GM12874 (cell line): ENCODE results near the gene ORAI3.

ENCODE experiments used
- TF ChIP-seq, protein P1 (sequence below): IDR thresholded peaks from 2 replicates; pipeline ENCODE4 v1.5.1; 2011; ENCODE audit warnings: low read depth, mild to moderate bottlenecking, control low read depth, low read length, moderate library complexity; ENCODE audit not compliant: insufficient read depth

The ORAI3 gene

DNA sequence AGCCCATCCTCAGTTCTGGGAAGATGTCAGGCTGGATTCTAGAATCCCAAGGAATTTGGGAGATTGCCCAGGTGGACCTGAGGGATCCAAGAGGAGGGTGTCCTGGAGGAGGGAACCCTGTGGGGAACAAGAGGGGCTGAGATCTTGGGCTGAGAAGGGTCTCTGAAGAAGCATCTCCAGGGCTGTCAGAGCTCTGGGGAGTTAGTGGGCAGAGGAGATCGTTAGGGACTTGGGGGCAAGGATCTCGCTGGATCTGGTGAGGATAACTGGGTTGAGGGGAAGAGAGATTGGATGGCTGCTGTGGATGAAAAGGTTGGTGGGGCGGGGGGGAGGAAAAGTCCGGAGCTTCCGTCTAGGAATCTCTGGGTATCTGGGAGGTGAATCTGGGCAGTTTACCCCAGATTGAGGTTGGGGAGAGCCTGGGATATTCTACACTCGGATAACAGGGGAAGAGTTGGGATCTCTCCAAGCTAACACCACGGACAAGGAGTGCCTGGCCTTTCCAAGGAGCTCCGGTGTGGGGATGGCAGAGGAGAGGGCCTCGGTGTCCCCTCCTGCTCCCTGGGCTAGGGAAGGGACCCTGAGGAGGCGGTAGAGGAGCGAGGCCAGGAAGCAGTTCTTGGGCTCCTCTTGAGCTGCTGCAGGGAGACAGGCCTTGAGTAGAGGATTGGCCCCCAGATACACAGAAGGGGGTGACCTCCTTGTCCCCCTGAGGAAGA is 23.8 kb upstream of the ORAI3 start:
- TF ChIP-seq, protein P1, sequence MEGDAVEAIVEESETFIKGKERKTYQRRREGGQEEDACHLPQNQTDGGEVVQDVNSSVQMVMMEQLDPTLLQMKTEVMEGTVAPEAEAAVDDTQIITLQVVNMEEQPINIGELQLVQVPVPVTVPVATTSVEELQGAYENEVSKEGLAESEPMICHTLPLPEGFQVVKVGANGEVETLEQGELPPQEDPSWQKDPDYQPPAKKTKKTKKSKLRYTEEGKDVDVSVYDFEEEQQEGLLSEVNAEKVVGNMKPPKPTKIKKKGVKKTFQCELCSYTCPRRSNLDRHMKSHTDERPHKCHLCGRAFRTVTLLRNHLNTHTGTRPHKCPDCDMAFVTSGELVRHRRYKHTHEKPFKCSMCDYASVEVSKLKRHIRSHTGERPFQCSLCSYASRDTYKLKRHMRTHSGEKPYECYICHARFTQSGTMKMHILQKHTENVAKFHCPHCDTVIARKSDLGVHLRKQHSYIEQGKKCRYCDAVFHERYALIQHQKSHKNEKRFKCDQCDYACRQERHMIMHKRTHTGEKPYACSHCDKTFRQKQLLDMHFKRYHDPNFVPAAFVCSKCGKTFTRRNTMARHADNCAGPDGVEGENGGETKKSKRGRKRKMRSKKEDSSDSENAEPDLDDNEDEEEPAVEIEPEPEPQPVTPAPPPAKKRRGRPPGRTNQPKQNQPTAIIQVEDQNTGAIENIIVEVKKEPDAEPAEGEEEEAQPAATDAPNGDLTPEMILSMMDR, result no peak

DNA sequence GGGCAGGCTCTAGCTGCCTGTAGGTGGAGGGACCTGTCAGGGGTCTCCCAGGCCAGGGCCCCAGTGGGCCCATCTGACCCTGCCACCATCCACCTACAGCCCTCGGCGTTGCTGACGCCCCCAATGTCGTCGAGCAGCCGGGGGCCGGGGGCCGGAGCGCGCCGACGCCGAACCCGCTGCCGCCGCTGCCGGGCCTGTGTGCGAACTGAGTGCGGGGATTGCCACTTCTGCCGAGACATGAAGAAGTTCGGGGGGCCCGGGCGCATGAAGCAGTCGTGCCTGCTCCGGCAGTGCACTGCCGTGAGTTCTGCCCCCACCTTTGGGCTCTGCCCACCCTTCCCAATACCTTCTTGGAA is 23.3 kb upstream of the ORAI3 start:
- TF ChIP-seq, protein P1, result no peak

DNA sequence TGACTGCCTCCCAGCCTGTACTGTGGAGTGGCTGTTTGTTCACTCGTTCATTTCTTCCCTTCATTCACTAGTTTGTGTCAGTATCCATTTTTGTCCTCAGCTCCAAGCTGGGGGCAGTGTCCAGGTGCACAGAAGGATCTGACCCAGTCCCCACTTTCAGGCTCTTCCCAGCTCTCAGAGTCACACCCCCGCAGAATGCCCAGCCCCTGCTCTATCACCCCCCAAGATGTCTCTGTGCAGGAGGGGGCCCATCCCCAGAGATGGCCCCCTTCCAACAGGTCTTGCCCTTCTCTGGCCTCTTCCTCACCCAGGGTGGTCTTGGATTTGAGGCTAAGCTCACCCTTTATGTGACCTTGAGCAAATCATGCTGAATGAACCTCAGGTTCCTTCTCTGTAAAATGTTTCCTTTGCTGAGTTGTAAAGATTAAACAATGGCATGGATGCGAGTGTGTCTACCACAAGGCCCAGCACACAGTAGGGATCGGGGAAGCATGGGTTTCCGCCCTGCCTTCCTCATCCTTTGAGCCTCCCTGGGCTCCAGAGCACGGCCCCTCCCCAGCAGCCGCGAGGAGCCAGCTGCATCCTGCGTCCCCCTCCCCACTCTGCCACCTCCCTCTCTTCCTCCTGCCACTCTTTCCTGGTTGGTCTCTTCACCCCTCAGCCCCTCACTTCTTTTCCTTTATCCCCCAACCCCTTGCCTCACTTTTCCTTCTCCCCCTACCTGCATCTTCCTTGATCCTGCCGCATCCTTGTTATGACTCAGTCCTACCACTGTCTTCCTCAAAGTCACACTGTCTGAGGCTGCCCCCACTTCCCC is 22.7 kb upstream of the ORAI3 start:
- TF ChIP-seq, protein P1, result no peak

DNA sequence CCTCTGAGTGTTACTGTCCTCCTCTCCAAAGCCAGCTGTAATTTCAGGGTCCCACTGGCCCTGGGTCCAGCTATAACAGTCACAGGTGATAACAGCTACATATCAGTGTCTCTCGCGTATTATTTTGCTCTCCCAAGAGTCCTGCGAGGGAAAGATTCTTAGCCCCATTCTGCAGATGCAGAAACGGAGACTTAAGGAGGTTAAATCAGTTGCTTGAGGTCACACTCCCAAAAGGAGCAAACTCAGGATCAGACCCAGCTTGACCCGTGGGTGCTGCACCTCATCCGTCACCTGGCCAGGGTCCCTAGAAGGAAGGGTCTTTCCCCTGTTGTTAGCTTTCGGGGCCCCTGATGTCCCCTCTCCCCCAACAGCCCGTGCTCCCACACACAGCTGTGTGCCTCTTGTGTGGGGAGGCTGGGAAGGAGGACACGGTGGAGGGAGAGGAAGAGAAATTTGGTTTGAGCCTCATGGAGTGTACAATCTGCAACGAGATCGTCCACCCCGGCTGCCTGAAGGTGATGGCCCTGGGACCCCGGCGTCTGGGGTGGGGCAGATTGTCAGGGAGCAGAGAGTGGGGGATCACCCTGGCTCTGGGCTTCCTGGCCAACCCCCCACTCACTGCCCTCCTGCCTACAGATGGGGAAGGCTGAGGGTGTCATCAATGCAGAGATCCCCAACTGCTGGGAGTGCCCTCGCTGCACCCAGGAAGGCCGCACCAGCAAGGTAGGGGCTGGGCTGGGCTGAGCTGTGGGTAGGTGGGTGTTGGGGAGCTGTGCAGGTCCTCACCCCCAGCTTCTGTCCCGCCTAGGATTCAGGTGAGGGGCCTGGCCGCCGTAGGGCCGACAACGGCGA is 21.7 kb upstream of the ORAI3 start:
- TF ChIP-seq, protein P1, result no peak

DNA sequence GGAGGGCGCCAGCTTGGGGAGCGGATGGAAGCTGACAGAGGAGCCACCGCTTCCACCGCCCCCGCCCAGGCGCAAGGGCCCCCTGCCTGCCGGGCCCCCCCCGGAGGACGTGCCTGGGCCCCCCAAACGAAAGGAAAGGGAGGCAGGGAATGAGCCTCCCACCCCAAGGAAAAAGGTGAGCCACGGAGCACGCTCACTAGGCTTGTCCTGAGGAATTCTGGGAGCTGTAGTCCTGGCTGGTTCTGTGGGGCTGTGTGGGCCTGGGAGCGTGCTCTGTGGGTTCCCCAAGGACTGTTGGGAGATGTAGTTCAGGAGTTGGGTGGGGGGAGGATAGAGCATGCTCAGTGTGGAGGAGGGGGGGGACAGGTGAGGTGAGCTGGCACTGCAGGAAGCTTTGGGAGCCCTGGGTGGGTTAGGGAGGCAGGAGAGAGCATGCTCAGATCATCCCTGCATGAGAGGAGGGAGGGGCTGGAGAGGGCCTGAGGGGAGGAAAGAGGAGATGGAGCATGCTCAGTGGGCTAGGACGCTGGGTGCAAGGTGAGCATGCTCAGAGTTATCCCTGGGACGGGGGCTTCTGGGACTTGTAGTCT is 21.0 kb upstream of the ORAI3 start:
- TF ChIP-seq, protein P1, result no peak

DNA sequence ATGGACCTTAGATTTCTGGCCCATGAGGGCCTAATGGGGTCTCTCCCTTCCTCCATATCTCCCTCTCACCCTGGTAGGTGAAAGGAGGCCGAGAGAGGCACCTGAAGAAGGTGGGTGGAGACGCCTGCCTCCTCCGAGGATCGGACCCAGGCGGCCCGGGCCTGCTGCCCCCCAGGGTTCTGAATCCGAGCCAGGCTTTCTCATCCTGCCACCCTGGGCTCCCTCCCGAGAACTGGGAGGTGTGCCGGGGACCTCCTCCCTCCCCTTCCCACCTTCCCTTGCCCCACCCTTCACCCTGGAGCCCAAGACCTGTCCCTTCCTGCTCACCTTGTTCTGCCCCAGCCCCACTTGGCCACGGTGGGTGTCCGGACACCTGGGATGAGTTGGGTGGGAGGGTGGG is 20.5 kb upstream of the ORAI3 start:
- TF ChIP-seq, protein P1, result no peak

DNA sequence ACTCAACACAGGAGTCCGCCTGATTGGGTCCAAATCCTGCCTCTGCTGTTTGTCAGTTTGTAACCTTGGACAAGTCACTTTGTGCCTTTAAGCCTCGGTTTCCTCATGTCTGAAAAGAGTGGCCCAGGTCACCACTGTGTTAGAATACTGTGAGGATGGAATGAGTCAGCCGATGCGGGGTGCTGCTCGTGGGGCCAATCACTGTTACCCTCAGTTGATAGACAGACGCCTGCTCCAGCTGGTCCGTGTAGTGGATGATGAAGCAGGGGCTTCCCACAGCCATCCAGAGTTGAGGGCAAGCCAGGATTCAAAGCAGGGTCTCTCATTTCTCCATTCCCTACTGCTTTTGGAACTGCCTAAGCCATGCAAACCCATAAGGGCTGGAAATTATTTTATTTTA is 19.7 kb upstream of the ORAI3 start:
- TF ChIP-seq, protein P1, result no peak
